ENCODE data around the gene GLE1.

Gene GLE1

DNA sequence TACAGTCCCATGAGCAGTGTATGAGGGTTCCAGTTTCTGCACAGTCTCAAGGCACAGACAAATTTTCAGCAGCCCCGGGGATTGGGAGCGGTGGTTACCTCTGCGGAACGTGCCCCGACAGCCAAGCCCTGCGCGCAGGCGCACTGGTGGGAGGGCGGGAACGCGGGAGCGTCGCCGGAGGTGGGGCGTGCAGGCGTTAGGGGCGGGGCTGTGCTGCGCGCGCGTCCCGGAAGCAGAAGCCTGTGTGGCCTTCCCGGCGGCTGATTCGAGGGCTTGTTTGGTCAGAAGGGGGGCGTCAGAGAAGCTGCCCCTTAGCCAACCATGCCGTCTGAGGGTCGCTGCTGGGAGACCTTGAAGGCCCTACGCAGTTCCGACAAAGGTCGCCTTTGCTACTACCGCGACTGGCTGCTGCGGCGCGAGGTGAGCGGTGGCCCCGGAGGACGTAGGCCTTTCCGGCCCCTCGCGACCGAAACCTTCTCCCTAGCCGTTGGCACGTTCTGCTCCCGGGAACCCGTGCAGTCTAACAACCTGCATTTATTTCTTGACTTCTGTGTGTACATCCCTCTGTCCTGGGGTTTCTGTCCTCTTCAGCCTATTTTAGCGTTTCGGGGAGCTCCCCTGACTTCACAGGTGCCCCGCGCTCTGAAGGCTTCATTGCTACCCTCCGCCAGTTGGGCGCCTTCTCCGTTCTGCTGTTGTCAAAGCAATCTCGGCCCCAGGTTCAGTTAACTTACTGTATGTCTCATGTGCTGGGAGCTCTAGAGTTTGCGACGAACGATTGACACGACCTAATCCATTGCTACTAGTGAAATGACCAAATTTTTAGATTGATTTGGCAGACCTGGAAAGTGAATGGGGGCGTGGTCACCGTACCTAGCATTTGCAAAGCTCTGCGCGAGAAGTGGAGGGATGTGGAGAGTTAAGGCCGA is at the start of gene GLE1:
TSS of gene GLE1 (plus strand) at position 235 of the 929 bp plus-strand sequence. CDS start at position 322, 87 bp downstream.
- peak; percentile 90 for DNase-seq

DNA sequence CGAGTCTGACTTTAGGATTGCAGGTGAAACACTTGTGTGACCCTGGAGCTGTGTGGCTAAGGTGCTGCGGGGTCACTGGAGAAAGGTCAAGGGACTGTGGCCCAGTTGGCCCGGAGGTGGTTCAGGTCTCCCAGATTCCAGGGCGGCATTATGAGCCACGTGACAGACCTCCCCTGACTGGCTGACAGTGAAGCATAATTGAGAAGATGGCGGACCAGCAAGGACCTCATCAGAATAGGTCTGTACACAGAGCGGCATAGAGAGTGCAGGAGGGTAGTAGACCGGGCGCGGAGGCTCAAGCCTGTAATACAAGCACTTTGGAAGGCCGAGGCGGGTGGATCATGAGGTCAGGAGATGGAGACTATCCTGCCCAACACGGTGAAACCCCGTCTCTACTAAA is 49.5 kb upstream of the GLE1 start:
- no peak for DNase-seq

- DNase-seq, result peak; percentile 92
These were observed 48.5 kb upstream of the GLE1 start, which contains the start of gene ODF2 for GRCh38 chr9:128455849-128456612. Gene ODF2 (plus strand): TSS chr9:128456006. CDS start chr9:128456092, 86 bp downstream.

- peak; percentile 58 for DNase-seq
These were observed 47.9 kb upstream of the GLE1 start for GRCh38 chr9:128456613-128457061.

- DNase-seq, result no peak
These were observed 47.3 kb upstream of the GLE1 start for GRCh38 chr9:128457207-128457606.

DNA sequence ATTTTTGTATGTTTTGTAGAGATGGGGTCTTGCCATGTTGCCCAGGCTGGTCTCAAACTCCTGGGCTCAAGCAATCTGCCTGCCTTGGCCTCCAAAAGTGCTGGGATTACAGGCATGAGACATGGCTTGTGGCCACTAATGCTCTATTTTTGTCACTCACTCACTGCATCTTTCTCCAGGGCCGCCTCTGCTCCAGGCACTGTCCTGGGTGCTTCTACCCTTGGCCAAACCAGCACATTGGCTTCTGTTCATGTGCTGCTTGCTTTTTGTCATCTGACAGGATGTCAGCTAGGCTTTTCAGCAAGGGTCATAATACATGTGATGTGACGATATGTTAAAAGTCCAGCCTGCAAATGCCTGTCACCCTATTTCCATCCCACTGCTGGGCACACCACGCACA is 45.5 kb upstream of the GLE1 start:
- DNase-seq, result no peak

- DNase-seq, result no peak
These were observed 35.4 kb upstream of the GLE1 start for GRCh38 chr9:128469070-128469469.

DNA sequence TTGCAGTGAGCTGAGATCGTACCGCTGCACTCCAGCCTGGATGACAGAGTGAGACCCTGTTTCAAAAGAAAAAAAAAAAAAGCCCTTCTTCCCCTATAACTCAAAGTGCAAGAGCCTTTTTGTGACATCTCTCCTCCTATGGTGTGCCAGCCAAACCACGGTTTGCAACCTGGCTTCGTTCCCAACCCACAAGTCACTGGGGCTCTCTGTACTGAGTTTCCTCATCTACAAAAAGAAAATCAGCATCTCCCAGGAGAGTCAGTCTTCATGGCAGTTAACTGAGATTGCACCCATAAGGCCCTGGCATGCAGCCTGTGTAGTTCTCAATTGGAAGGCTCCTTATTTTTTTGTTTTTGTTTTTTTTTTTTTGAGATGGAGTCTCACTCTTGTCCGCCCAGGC is 34.0 kb upstream of the GLE1 start:
- no peak for DNase-seq

GRCh38 chr9:128473104-128473503 is 31.4 kb upstream of the GLE1 start:
- DNase-seq, result no peak

DNA sequence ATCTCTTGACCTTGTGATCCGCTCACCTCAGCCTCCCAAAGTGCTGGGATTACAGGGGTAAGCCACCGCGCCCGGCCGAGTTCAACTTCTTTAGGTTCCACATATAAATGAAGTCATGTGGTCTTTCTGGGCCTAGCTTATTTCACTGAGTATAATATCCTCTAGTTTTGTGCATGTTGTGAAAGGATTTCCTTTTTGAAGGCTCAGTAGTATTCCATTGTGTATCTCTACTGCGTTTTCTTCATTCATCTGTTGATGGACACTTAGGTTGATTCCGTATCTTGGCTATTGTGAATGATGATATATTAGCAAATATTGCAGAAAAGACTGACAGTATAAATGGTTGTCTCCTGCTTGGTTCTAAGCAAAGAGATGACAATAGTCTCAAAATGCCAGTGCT is 28.7 kb upstream of the GLE1 start:
- DNase-seq, result no peak

- DNase-seq, result no peak
These were observed 25.3 kb upstream of the GLE1 start for GRCh38 chr9:128479262-128479661.

DNA sequence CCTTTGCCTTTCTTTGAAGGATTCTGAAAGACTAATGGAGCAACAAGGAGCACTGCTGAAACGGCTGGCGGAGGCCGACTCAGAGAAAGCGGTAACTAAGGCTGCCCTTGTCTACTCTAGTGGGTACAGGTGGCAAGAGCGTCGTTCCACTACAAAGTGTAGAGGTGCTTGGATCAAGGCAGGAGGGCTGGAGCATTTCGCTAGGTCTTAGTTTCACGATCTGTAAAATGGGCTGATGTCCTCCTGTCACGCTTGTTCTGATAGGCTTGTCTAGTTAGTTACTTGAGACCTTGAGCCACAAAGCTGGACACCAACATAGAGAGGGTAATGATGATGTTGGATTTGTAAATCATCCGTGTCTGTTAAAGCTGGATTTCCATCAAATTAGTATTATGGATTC is 23.0 kb upstream of the GLE1 start:
- no peak for DNase-seq

GRCh38 chr9:128482186-128482585 is 22.3 kb upstream of the GLE1 start:
- DNase-seq, result no peak

GRCh38 chr9:128484686-128485413 is 19.7 kb upstream of the GLE1 start:
- DNase-seq, result no peak

DNA sequence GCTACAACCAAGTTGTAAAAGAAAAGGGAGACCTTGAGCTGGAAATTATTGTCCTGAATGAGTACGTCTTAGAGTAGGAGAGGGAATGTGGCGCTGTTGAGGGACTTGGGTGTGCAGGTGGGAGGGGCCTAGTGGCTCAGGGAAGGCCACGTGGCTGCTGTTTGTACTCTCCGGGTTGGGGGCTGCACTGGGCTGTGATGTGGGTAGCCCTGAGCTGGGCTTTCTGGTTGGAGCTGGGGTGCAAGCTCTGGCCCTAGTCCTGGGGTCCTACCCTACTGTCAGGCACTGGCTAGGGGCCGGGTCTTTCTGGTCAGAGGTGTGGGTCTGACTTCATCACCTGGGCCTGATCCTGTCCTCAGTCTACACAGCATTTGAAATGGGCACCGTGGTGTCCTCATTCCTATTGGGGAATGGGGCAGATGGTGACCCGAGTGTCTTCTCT is 19.1 kb upstream of the GLE1 start:
- no peak for DNase-seq

- DNase-seq, result no peak
These were observed 18.3 kb upstream of the GLE1 start for GRCh38 chr9:128486201-128486600.

GRCh38 chr9:128493424-128493823 is 11.1 kb upstream of the GLE1 start:
- no peak for DNase-seq

DNA sequence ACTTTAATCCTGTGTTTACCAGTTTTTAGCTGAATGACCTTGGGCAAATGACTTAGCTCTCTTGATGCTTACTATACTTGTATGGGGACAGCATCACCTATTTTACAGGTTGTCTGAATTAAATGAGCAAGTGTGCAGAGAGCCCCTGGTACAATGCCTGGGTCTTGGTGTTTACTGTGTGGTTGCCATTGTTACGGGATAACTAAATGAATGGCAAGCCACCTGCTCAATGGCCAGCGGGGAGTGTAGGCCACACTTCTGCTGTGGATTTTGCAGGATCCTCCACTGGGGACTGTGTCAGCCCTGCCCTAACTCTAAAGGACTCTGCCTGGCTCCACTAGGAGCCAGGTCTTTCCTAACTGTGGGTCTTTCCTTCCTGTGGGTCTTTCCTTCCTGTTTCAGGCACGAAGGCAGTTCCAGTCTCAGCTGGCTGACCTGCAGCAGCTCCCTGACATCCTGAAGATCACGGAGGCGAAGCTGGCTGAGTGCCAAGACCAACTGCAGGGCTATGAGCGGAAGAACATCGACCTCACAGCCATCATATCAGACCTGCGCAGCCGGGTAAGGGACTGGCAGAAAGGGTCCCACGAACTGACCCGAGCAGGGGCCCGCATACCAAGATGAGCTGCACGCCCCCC is 10.3 kb upstream of the GLE1 start:
- DNase-seq, result no peak

DNA sequence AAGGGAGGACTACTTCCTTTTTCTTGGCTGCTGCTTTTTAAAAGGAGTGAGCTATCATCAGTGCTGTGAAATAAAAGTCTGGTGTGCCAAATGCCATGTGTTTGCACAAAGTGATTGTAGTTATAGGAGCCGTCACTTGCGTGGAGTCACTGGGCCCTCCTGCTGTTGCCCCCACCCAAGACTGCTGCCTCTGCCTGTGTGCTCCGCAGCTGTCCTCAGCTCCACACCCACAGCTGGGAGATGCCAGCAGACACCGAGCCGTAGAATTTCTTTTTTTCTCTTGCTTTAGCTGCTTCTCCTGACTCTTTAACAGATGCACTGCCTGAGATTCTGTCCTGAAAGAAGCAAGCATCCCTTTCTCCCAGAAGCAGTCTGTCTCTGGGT is 9.8 kb upstream of the GLE1 start:
- no peak for DNase-seq

DNA sequence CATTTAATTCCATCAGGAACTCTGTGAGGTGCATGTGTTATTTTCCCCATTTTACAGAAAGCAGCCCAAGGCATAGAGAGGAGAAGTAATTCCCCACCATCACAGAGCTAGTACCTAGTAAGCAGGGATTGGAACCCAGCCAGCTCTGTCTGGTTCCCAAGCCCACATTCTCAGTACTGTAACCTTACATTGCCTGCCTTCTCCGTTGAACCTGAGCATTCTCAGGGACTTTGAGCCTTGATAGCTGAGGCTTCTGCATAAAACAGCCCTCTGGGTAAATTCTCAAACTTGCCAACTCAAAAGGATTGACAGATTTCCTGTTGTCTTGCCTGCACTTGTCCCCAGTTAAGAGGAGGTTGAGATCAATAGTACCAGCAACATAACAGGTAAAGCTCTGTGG is 9.2 kb upstream of the GLE1 start:
- DNase-seq, result no peak

- no peak for DNase-seq
These were observed 8.6 kb upstream of the GLE1 start for GRCh38 chr9:128495804-128496417.

All from T1000 (cell line).